OCI-M2 (cell line): ENCODE results near the gene CDC123.
"Not testable (repeated sequence)": the region's sequence is repeated elsewhere in the genome, so short reads cannot be mapped to it uniquely, and the experiment has no call there.

Experiments used
- DNase-seq: peaks from one replicate; lab custom pipeline; 2025; ENCODE audit not compliant: unreplicated experiment; lab: John Stamatoyannopoulos, UW

CDC123 gene

DNA sequence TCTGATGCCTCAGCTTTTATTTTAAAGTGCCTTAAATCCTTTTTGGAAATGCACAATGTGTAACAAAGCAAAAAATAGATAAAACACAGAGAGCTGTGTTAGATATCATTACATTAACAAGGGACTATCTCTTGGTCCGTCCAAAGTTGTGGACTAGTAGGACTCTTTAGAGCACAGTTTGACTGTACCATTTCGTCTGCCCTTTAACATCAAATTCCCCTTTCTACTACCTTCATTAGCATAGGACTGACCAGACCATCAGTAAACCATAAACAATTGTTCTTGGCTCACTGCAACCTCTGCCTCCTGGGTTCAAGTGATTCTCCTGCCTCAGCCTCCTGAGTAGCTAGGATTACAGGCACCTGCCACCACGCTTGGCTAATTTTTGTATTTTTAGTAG lies 101.8 kb downstream of the CDC123 start:
- DNase-seq = not testable (repeated sequence)

DNA sequence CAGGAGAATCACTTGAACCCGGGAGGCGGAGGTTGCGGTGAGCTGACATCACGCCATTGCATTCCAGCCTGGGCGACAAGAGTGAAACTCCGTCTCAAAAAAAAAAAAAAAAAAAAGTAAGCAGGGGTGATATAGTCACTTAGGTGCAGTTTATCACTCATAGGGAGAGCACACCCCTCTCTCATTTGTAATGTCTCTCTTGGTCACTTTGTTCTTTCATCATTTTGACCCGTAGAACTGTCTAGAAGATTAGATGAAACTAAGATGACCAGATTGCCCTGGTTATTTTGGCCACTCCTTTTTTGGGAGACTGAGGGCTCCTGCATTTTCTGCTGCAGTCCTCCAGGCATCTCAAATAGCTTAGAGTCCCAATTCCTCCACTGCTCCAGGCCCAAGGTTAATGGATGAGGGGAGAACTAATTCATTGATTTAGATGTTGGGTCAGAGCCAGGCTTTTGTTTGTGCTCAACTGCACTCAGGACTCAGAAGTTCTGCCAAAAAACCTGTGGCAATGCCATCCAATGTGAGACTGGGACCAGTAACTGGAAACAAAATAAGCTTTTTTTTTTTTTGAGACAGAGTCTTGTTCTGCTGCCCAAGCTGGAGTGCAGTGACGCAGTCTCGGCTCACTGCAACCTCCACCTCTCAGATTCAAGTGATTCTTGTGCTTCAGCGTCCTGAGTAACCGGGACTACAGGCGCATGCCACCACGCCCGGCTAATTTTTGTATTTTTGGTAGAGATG lies 103.4 kb downstream of the CDC123 start:
- DNase-seq = no peak
